ENCODE results near the gene CACHD1.

DNA sequence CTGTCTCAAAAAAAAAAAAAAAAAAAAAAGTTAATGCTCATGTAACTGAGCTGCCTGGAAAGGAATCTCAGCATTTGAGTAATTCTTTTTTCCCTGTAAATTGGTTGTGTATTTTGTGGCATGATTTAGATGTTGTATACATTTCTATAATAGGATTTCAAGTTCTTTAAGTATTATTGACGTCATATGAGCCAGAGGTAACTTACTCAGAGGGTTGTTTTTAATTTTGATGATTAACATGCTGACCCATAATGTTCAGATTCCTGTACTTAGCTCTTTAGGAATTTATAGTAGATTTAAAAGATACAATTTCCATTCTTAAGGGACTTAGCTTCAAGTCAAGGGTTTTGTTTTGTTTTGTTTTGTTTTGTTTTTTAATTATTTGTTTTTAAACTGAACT is 120.4 kb downstream of the CACHD1 start:
- TF ChIP-seq, protein P1, sequence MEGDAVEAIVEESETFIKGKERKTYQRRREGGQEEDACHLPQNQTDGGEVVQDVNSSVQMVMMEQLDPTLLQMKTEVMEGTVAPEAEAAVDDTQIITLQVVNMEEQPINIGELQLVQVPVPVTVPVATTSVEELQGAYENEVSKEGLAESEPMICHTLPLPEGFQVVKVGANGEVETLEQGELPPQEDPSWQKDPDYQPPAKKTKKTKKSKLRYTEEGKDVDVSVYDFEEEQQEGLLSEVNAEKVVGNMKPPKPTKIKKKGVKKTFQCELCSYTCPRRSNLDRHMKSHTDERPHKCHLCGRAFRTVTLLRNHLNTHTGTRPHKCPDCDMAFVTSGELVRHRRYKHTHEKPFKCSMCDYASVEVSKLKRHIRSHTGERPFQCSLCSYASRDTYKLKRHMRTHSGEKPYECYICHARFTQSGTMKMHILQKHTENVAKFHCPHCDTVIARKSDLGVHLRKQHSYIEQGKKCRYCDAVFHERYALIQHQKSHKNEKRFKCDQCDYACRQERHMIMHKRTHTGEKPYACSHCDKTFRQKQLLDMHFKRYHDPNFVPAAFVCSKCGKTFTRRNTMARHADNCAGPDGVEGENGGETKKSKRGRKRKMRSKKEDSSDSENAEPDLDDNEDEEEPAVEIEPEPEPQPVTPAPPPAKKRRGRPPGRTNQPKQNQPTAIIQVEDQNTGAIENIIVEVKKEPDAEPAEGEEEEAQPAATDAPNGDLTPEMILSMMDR (IDR thresholded peaks at IDR 0.05; ENCODE audit: low read depth, low read length): no peak
- no peak for TF ChIP-seq POLR2A (IDR thresholded peaks at IDR 0.05; ENCODE audit: extremely low read depth, insufficient read length)

Measured in NB4 (cell line).